ENCODE data around the gene VPS9D1.
"Not testable (repeated sequence)": the region's sequence is repeated elsewhere in the genome, so short reads cannot be mapped to it uniquely, and the experiment has no call there.

Gene VPS9D1

DNA sequence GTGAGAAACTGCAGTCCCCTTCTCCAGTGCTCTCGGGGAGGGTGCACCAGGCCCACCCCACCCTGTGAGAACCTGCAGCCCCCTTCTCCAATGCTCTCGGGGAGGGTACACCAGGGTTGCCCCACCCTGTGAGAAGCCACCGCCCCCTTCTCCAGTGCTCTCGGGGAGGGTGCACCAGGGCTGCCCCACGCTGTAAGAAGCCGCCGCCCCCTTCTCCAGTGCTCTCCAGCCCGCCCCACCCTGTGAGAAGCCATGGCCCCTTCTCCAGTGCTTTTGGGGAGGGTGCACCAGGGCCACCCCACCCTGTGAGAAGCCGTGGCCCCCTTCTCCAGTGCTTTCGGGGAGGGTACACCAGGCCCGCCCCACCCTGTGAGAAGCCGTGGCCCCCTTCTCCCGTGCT is 50.9 kb downstream of the VPS9D1 start:
- no peak overlapping the region for H3K27ac ChIP-seq
- TF ChIP-seq, protein P1, sequence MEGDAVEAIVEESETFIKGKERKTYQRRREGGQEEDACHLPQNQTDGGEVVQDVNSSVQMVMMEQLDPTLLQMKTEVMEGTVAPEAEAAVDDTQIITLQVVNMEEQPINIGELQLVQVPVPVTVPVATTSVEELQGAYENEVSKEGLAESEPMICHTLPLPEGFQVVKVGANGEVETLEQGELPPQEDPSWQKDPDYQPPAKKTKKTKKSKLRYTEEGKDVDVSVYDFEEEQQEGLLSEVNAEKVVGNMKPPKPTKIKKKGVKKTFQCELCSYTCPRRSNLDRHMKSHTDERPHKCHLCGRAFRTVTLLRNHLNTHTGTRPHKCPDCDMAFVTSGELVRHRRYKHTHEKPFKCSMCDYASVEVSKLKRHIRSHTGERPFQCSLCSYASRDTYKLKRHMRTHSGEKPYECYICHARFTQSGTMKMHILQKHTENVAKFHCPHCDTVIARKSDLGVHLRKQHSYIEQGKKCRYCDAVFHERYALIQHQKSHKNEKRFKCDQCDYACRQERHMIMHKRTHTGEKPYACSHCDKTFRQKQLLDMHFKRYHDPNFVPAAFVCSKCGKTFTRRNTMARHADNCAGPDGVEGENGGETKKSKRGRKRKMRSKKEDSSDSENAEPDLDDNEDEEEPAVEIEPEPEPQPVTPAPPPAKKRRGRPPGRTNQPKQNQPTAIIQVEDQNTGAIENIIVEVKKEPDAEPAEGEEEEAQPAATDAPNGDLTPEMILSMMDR (conservative IDR thresholded peaks at IDR 0.05), result no peak

- H3K27ac ChIP-seq, result no peak overlapping the region
- TF ChIP-seq, protein P1 (conservative IDR thresholded peaks at IDR 0.05), result no peak
Measured at GRCh38 chr16:89668790-89669158, 51.9 kb downstream of the VPS9D1 start.

DNA sequence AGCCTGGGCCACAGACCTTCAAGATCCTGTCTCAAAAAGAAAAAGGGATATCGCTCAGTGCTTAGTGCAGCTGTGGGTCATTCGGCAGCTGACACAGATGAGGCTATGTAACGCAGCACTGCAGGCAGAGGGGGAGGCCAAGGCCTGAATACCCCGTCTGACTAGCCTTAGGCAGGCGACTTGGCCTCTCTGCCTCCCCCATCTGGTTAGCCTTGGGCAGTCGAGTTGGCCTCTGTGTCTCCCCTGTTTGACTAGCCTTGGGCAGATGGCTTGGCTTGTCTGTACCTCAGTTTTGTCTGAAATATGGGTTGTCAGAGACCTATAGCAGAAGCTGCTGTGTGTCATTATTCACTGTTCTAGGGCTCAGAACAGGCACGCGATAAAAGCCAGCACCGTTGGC is 53.1 kb downstream of the VPS9D1 start:
- TF ChIP-seq, protein P1 (conservative IDR thresholded peaks at IDR 0.05), result no peak
- no peak overlapping the region for H3K27ac ChIP-seq

DNA sequence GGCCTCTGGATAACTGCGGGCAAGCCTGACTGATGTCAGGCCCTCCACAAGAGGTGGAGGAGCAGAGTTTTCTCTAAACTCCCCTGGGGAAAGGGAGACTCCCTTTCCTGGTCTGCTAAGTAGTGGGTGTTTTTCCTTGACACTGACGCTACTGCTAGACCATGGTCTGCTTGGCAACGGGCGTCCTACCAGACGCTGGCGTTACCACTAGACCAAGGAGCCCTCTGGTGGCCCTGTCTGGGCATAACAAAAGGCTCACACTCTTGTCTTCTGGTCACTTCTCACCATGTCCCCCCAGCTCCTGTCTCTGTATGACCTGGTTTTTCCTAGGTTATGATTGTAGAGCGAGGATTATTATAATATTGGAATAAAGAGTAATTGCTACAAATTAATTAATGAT is 53.7 kb downstream of the VPS9D1 start:
- H3K27ac ChIP-seq, result not testable (repeated sequence)

DNA sequence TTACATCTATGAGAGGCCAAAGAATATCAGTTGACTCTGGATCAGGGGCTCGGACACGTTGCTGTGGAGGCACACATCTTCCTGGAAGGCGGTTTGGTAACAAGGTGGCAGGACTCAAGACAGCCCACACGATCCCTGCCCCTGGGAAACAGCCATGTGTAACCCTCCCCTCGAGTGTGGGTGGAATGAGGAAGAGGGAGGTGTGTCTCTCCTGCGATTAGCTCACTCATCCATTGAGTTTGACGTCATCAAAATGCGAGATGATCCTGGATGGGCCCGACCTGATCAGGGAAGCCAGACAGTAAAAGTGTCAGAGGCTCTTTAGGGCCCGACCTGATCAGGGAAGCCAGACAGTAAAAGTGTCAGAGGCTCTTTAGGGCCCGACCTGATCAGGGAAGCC is 56.5 kb downstream of the VPS9D1 start:
- not testable (repeated sequence) for H3K27ac ChIP-seq

DNA sequence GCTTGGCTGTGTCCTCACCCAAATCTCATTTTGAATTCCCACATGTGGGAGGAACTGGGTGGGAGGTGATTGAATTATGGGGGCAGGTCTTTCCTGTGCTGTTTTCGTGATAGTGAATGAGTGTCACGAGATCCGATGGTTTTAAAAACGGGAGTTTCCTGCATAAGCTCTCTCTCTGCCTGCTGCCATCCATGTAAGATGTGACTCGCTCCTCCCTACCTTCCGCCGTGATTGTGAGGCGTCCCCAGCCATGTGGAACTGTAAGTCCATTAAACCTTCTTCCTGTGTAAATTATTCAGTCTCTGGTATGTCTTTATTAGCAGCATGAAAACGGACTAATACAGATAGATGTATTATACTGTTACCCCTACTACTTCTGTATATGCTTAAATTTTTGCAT is 59.5 kb downstream of the VPS9D1 start:
- H3K27ac ChIP-seq, result no peak overlapping the region
- TF ChIP-seq, protein P1 (conservative IDR thresholded peaks at IDR 0.05), result no peak

GRCh38 chr16:89660146-89660545 is 60.6 kb downstream of the VPS9D1 start:
- H3K27ac ChIP-seq, result no peak overlapping the region
- TF ChIP-seq, protein P1 (conservative IDR thresholded peaks at IDR 0.05), result no peak

GRCh38 chr16:89658221-89658879 is 62.3 kb downstream of the VPS9D1 start:
- TF ChIP-seq, protein P1 (conservative IDR thresholded peaks at IDR 0.05), result no peak

More at GRCh38 chr16:89658221-89658879, 62.3 kb downstream of the VPS9D1 start:
- peak overlapping the region; percentile 43; the same call in 1 of the 2 replicates for H3K27ac ChIP-seq
